GM19043 (cell line): ENCODE measurements around the gene POF1B.
"Not testable (repeated sequence)": the region's sequence is repeated elsewhere in the genome, so short reads cannot be mapped to it uniquely, and the experiment has no call there.

Source experiments
- ATAC-seq: cut with Tn5 transposase; IDR thresholded peaks from one replicate; pipeline ENCODE4 v1.9.1; 2021; ENCODE audit warnings: low read depth; ENCODE audit not compliant: unreplicated experiment

The POF1B gene

GRCh38 chrX:85379174-85379907 lies at the start of gene POF1B:
Gene POF1B, minus strand, starts transcription at chrX:85379665. Its CDS starts 211 bp downstream, at chrX:85379454.
- no peak for ATAC-seq

GRCh38 chrX:85429066-85429465 lies 49.6 kb upstream of the POF1B start:
- ATAC-seq, result no peak

GRCh38 chrX:85419293-85419692 lies 39.8 kb upstream of the POF1B start:
- ATAC-seq, result no peak

- no peak for ATAC-seq
Measured at GRCh38 chrX:85391878-85392238, 12.4 kb upstream of the POF1B start.

GRCh38 chrX:85391185-85391877 lies 11.9 kb upstream of the POF1B start:
- ATAC-seq, result no peak

- no peak for ATAC-seq
Measured at GRCh38 chrX:85381602-85382001, 2.1 kb upstream of the POF1B start.

- ATAC-seq, result no peak
Measured at GRCh38 chrX:85378461-85378860, 1.0 kb downstream of the POF1B start.

- ATAC-seq, result no peak
Measured at GRCh38 chrX:85375333-85375738, 4.1 kb downstream of the POF1B start.

- ATAC-seq, result no peak
Measured at GRCh38 chrX:85365370-85365995, 14.0 kb downstream of the POF1B start.

- ATAC-seq, result no peak
Measured at GRCh38 chrX:85359051-85359450, 20.4 kb downstream of the POF1B start.

GRCh38 chrX:85345523-85345922 lies 33.9 kb downstream of the POF1B start:
- no peak for ATAC-seq

GRCh38 chrX:85327060-85327333 lies 52.5 kb downstream of the POF1B start:
- no peak for ATAC-seq

GRCh38 chrX:85326234-85327059 lies 53.0 kb downstream of the POF1B start:
- ATAC-seq, result no peak

GRCh38 chrX:85311348-85311747 lies 68.1 kb downstream of the POF1B start:
- ATAC-seq, result not testable (repeated sequence)

GRCh38 chrX:85309717-85310116 lies 69.7 kb downstream of the POF1B start:
- ATAC-seq, result no peak

- ATAC-seq, result no peak
Measured at GRCh38 chrX:85303544-85303943, 75.9 kb downstream of the POF1B start.

- ATAC-seq, result no peak
Measured at GRCh38 chrX:85288992-85289723, 90.3 kb downstream of the POF1B start.

- ATAC-seq, result not testable (repeated sequence)
Measured at GRCh38 chrX:85285286-85285685, 94.2 kb downstream of the POF1B start.

GRCh38 chrX:85244450-85245211 lies 134.8 kb downstream of the POF1B start:
- peak; percentile 34 for ATAC-seq
